HEK293T (cell line): Measurements from ENCODE around the gene CDK13.

Source experiments
- CTCF ChIA-PET: fragments of 350-600 bp; formaldehyde crosslinking; extraction: SDS; loops from one replicate; lab custom pipeline; 2021; ENCODE audit warnings: antibody characterized with exemption, inconsistent platforms; lab: Yijun Ruan, JAX
- POLR2A ChIA-PET: fragments of 350-600 bp; formaldehyde crosslinking; extraction: SDS; loops from one replicate; lab custom pipeline; 2020; ENCODE audit warnings: antibody characterized with exemption, inconsistent platforms; lab: Yijun Ruan, JAX
- DNase-seq: peaks from one replicate; pipeline ENCODE4 v3.0.0; 2012; ENCODE audit warnings: mixed read lengths; ENCODE audit errors: extremely low spot score
- ARNT ChIP-seq: fragments of 450-650 bp; IDR thresholded peaks from 2 replicates; pipeline ENCODE4 v1.6.1; 2017; ENCODE audit warnings: mild to moderate bottlenecking
- BHLHE40 ChIP-seq: fragments of 450-650 bp; IDR thresholded peaks from 2 replicates; pipeline ENCODE4 v1.6.1; 2016; ENCODE audit warnings: mild to moderate bottlenecking, moderate library complexity, borderline replicate concordance
- CTBP1 ChIP-seq: fragments of 450-650 bp; IDR thresholded peaks from 2 replicates; pipeline ENCODE4 v1.6.1; 2016; ENCODE audit warnings: borderline replicate concordance
- ELF4 ChIP-seq: fragments of 450-650 bp; IDR thresholded peaks from 2 replicates; pipeline ENCODE4 v1.6.1; 2017; ENCODE audit warnings: antibody characterized with exemption
- FOXA1 ChIP-seq: fragments of 450-650 bp; IDR thresholded peaks from 2 replicates; pipeline ENCODE4 v1.6.1; 2016; ENCODE audit warnings: mild to moderate bottlenecking
- FOXK2 ChIP-seq: fragments of 450-650 bp; IDR thresholded peaks from 2 replicates; pipeline ENCODE4 v1.6.1; 2016; ENCODE audit warnings: mild to moderate bottlenecking
- FOXM1 ChIP-seq: fragments of 450-650 bp; IDR thresholded peaks from 2 replicates; pipeline ENCODE4 v1.6.1; 2017; ENCODE audit warnings: mild to moderate bottlenecking, borderline replicate concordance
- HDGF ChIP-seq: fragments of 450-650 bp; IDR thresholded peaks from 2 replicates; pipeline ENCODE4 v1.6.1; 2017; ENCODE audit warnings: antibody characterized with exemption, borderline replicate concordance
- L3MBTL2 ChIP-seq: fragments of 450-650 bp; conservative IDR thresholded peaks from 2 replicates; pipeline ENCODE4 v1.6.1; 2016; ENCODE audit warnings: mild to moderate bottlenecking
- LEF1 ChIP-seq: fragments of 450-650 bp; IDR thresholded peaks from 2 replicates; pipeline ENCODE4 v1.6.1; 2017; ENCODE audit warnings: mild to moderate bottlenecking, borderline replicate concordance
- NFRKB ChIP-seq: fragments of 450-650 bp; IDR thresholded peaks from 2 replicates; pipeline ENCODE4 v1.6.1; 2016; ENCODE audit warnings: mild to moderate bottlenecking, moderate library complexity
- PKNOX1 ChIP-seq: fragments of 450-650 bp; IDR thresholded peaks from 2 replicates; pipeline ENCODE4 v1.6.1; 2016
- SP1 ChIP-seq: fragments of 450-650 bp; IDR thresholded peaks from 2 replicates; pipeline ENCODE4 v1.6.1; 2017
- SUZ12 ChIP-seq: fragments of 450-650 bp; IDR thresholded peaks from 2 replicates; pipeline ENCODE4 v1.6.1; 2016; ENCODE audit warnings: mild to moderate bottlenecking
- TARDBP ChIP-seq: fragments of 450-650 bp; IDR thresholded peaks from 2 replicates; pipeline ENCODE4 v1.6.1; 2016
- ZNF384 ChIP-seq: fragments of 450-650 bp; IDR thresholded peaks from 2 replicates; pipeline ENCODE4 v1.6.1; 2016

CDK13 gene

GRCh38 chr7:40092182-40092581 is 142.1 kb downstream of the CDK13 start:
- TF ChIP-seq SUZ12 (no peak), ARNT (no peak), FOXM1 (no peak), CTBP1 (no peak), TARDBP (no peak), FOXA1 (no peak), HDGF (no peak), ELF4 (no peak), L3MBTL2 (no peak), ZNF384 (no peak), BHLHE40 (no peak), SP1 (no peak), LEF1 (no peak), NFRKB (no peak), FOXK2 (no peak), PKNOX1 (no peak)
- DNase-seq = no peak
- ChIA-PET CTCF (interaction anchor here (0.7 kb wide), 1 partner anchor 1149 kb away, joined by 3 read pairs; no protein-coding TSS in a partner anchor), POLR2A (no interaction called here)

- TF ChIP-seq FOXK2 (no peak), SUZ12 (no peak), CTBP1 (no peak), L3MBTL2 (no peak), ELF4 (no peak), PKNOX1 (no peak), LEF1 (no peak), ARNT (no peak), BHLHE40 (no peak), NFRKB (no peak), SP1 (no peak), TARDBP (no peak), ZNF384 (no peak), FOXA1 (no peak)
- no peak for DNase-seq
- CTCF ChIA-PET = interaction anchor here (0.6 kb wide), 1 partner anchor 640 kb away, joined by 3 read pairs; no protein-coding TSS in a partner anchor
- POLR2A ChIA-PET = no interaction called here
Measured at GRCh38 chr7:40093631-40094350, 143.7 kb downstream of the CDK13 start.

GRCh38 chr7:40095230-40095629 is 145.2 kb downstream of the CDK13 start:
- ChIA-PET POLR2A (no interaction called here), CTCF (no interaction called here)
- TF ChIP-seq L3MBTL2 (no peak), FOXA1 (no peak), FOXK2 (no peak), ZNF384 (no peak), BHLHE40 (no peak), CTBP1 (no peak), PKNOX1 (no peak), ARNT (no peak), SUZ12 (no peak), FOXM1 (no peak), TARDBP (no peak), HDGF (no peak), LEF1 (no peak), NFRKB (no peak), SP1 (no peak), ELF4 (no peak)
- DNase-seq = no peak

- CTCF ChIA-PET = no interaction called here
- POLR2A ChIA-PET = no interaction called here
- DNase-seq = no peak
- no peak for TF ChIP-seq PKNOX1
- no peak for TF ChIP-seq L3MBTL2
- no peak for TF ChIP-seq ELF4
- no peak for TF ChIP-seq BHLHE40
- no peak for TF ChIP-seq ZNF384
- TF ChIP-seq SUZ12 = no peak
- no peak for TF ChIP-seq NFRKB
- no peak for TF ChIP-seq TARDBP
- TF ChIP-seq ARNT = no peak
- no peak for TF ChIP-seq FOXK2
- no peak for TF ChIP-seq SP1
Measured at GRCh38 chr7:40095695-40096327, 145.8 kb downstream of the CDK13 start.

- no peak for DNase-seq
- TF ChIP-seq PKNOX1 (peak; percentile 15; the same call in 1 of the 2 replicates), FOXA1 (no peak)
- POLR2A ChIA-PET = interaction anchor here (1.1 kb wide), 1 partner anchor 36 kb away, joined by 3 read pairs; the partner anchor contains the start of gene MPLKIP
- CTCF ChIA-PET = interaction anchor here (0.6 kb wide), 1 partner anchor 202 kb away, joined by 3 read pairs; no protein-coding TSS in a partner anchor
Measured at GRCh38 chr7:40097728-40098127, 147.7 kb downstream of the CDK13 start.
